ENCODE results near the gene ARL5C. TPM values are rescaled to one million over a fixed set of nuclear protein-coding genes. Genes with fewer than 3 reads are reported as not detected.

ARL5C gene
- total and polyA plus RNA-seq, 4 donors = 0.48 to 0.71 TPM; not detected in 2

Other genes with a start within 250 kb of the ARL5C start
- gene FBXO47, start 198.8 kb downstream of the ARL5C start, total RNA-seq = not detected
- not detected for gene FBXO47, start 198.8 kb downstream of the ARL5C start, polyA plus RNA-seq (ENCODE audit: insufficient read length in 2 of 2)
- gene PLXDC1, start 14.5 kb downstream of the ARL5C start, total RNA-seq = 10 to 100 TPM; 10.1 to 12.6 TPM
- 10 to 100 TPM; 38.6 to 47.1 TPM for gene PLXDC1, start 14.5 kb downstream of the ARL5C start, polyA plus RNA-seq (ENCODE audit: insufficient read length in 2 of 2)
- gene CACNB1, start 31.5 kb upstream of the ARL5C start, total RNA-seq = 10 to 100 TPM; 15.5 to 20.5 TPM
- 10 to 100 TPM; 41.8 to 57.5 TPM for gene CACNB1, start 31.5 kb upstream of the ARL5C start, polyA plus RNA-seq (ENCODE audit: insufficient read length in 2 of 2)
- gene RPL19, start 34.1 kb upstream of the ARL5C start, total RNA-seq = 1,000 to 10,000 TPM in 1 of 2 donors, 100 to 1,000 TPM in 1; 650 to 2,773 TPM
- gene RPL19, start 34.1 kb upstream of the ARL5C start, polyA plus RNA-seq (ENCODE audit: insufficient read length in 2 of 2) = 1,000 to 10,000 TPM; 1,247 to 1,292 TPM
- gene STAC2, start 59.8 kb upstream of the ARL5C start, total RNA-seq = 1 to 10 TPM in 1 of 2 donors, under 1 TPM in 1; 0.83 to 2.6 TPM
- 10 to 100 TPM; 14.8 to 17.1 TPM for gene STAC2, start 59.8 kb upstream of the ARL5C start, polyA plus RNA-seq (ENCODE audit: insufficient read length in 2 of 2)
- 10 to 100 TPM; 18.7 to 26.1 TPM for gene FBXL20, start 235.5 kb upstream of the ARL5C start, total RNA-seq
- gene FBXL20, start 235.5 kb upstream of the ARL5C start, polyA plus RNA-seq (ENCODE audit: insufficient read length in 2 of 2) = 10 to 100 TPM; 16.1 to 19.4 TPM